A549 (cell line): Measurements from ENCODE around the gene APLN.

Experiments
- CBX8 ChIP-seq: fragments of 200-600 bp; sonication (generic); IDR thresholded peaks from 2 replicates; pipeline ENCODE4 v1.6.1; 2016
- CTCF ChIP-seq: fragments of >200 bp; sonication (Bioruptor Twin); formaldehyde crosslinking; IDR thresholded peaks from 3 replicates; pipeline ENCODE4 v1.5.1; 2016
- HDAC2 ChIP-seq: fragments of 200-600 bp; sonication (generic); IDR thresholded peaks from 2 replicates; pipeline ENCODE4 v1.6.1; 2016
- RCOR1 ChIP-seq: fragments of 150-350 bp; IDR thresholded peaks from 2 replicates; pipeline ENCODE4 v1.6.1; 2014; ENCODE audit warnings: antibody characterized with exemption, low read length, low read depth
- REST ChIP-seq: fragments of 200-600 bp; sonication (generic); IDR thresholded peaks from 2 replicates; pipeline ENCODE4 v1.6.1; 2016; ENCODE audit warnings: antibody characterized with exemption, mild to moderate bottlenecking, moderate library complexity

DNA sequence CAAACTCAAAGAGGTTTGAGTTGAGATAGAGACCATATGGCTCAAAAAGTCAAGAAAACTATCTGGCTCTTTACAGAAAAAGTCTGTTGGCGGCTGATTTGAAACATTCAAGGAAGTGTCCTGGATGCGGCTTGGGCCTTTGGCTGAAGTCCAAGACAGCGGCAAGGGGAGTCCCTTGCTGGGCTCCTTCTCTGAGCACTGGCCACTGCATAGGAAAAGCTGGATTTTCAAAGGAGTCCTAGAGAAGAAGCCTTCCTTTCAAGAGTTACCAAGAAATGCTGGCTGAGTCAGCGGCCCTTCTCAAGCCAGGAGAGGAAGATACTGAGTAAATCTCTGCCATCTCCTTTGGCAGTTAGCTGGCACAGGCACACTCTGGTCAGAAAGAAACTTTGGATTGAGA is 12.1 kb downstream of the APLN start:
- TF ChIP-seq CBX8 (no peak), CTCF (no peak), REST (no peak), RCOR1 (no peak), HDAC2 (no peak)
